PFSK-1 (cell line): Measurements from ENCODE around the gene KLF9.

ENCODE experiments used
- FOXP2 ChIP-seq: optimal IDR thresholded peaks from 2 replicates; pipeline ENCODE3; 2011; ENCODE audit warnings: borderline replicate concordance, control low read depth, inconsistent platforms; ENCODE audit not compliant: insufficient read depth; ENCODE audit errors: extremely low read length, extremely low read depth
- POLR2AphosphoS5 ChIP-seq: IDR thresholded peaks from 2 replicates; pipeline ENCODE4 v1.6.1; 2012; ENCODE audit warnings: low read depth, mild to moderate bottlenecking, control low read depth, low read length, moderate library complexity
- SIN3A ChIP-seq: IDR thresholded peaks from 2 replicates; pipeline ENCODE4 v1.6.1; 2012; ENCODE audit warnings: mild to moderate bottlenecking, low read length, moderate library complexity, borderline replicate concordance; ENCODE audit not compliant: insufficient read depth
- TAF1 ChIP-seq: IDR thresholded peaks from 2 replicates; pipeline ENCODE4 v1.6.1; 2012; ENCODE audit warnings: low read length, control low read depth, borderline replicate concordance; ENCODE audit not compliant: insufficient read depth
- TF ChIP-seq, protein P1 (sequence below), 2 experiments: IDR thresholded peaks; 2 replicates each; pipeline versions ENCODE4 v1.6.1 to v1.8.0; 2011 to 2012; ENCODE audit warnings: low read depth in 2 of 2, low read length in 2 of 2, control low read depth in 1 of 2, inconsistent platforms in 1 of 2, mild to moderate bottlenecking in 1 of 2, moderate library complexity in 1 of 2; ENCODE audit not compliant: insufficient read depth in 1 of 2

DNA sequence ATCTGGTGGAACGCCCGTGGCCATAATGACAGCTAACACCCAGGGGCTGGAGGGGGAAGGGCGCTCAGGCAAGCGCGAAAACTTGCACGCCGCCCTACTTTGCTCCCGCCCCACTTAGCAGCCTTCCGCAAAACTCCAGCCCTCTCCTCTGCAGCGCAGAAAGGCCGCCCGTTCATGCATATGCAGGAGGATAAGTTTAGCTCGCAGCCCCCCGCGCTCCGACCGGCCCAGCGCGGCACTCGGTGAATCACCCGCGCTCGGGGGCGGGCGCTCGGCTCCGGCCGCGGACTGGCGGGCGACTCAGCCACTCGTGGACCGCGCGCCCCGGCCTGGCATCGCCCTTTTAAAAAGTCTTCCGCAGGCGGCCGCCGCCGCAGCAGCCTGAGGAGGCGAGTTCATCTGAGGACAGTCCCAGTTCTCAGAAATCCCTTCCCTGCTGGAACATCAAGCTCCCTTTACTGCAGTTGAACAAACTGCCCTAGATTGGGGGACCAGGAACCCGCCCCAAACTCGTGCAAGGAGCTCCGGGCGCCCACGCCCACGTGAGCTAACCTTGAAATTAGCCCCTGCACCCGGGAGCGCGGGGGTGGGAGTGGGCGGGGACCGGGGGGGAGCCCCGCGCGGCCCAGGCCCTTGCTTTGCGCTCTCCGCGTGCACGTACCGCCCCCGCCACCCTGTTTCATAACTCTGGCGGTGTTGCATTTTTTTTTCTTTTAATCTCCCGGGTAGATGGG is 4.5 kb upstream of the KLF9 start:
- no peak; the same call in 1 of the 2 replicates for TF ChIP-seq SIN3A
- TF ChIP-seq POLR2AphosphoS5: peak; percentile 42; the same call in 1 of the 2 replicates
- peak; percentile 64; the same call in 1 of the 2 replicates for TF ChIP-seq TAF1
- TF ChIP-seq, protein P1, sequence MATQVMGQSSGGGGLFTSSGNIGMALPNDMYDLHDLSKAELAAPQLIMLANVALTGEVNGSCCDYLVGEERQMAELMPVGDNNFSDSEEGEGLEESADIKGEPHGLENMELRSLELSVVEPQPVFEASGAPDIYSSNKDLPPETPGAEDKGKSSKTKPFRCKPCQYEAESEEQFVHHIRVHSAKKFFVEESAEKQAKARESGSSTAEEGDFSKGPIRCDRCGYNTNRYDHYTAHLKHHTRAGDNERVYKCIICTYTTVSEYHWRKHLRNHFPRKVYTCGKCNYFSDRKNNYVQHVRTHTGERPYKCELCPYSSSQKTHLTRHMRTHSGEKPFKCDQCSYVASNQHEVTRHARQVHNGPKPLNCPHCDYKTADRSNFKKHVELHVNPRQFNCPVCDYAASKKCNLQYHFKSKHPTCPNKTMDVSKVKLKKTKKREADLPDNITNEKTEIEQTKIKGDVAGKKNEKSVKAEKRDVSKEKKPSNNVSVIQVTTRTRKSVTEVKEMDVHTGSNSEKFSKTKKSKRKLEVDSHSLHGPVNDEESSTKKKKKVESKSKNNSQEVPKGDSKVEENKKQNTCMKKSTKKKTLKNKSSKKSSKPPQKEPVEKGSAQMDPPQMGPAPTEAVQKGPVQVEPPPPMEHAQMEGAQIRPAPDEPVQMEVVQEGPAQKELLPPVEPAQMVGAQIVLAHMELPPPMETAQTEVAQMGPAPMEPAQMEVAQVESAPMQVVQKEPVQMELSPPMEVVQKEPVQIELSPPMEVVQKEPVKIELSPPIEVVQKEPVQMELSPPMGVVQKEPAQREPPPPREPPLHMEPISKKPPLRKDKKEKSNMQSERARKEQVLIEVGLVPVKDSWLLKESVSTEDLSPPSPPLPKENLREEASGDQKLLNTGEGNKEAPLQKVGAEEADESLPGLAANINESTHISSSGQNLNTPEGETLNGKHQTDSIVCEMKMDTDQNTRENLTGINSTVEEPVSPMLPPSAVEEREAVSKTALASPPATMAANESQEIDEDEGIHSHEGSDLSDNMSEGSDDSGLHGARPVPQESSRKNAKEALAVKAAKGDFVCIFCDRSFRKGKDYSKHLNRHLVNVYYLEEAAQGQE (IDR thresholded peaks at IDR 0.05; ENCODE audit: insufficient read depth in 1 of 2, low read depth in 2 of 2, low read length in 2 of 2): no peak
- no peak for TF ChIP-seq FOXP2
